Sigmoid colon (tissue), 7 donors: ENCODE data around the gene NUCB2. TPM values are rescaled to one million over a fixed set of nuclear protein-coding genes. Genes with fewer than 3 reads are reported as not detected.

Source experiments
- DNase-seq: peaks from one replicate; pipeline ENCODE4 v3.0.0-alpha.2; 2019
- H3K27ac ChIP-seq, 4 donors: fragments of 200-600 bp; sonication (generic); one replicate each; pipeline ENCODE4 v1.5.1; 2016 to 2019; ENCODE audit warnings: mild to moderate bottlenecking in 1 of 4
- H3K27me3 ChIP-seq, 3 donors: fragments of 200-600 bp; sonication (generic); one replicate each; pipeline ENCODE4 v1.5.1; 2019; ENCODE audit warnings: mild to moderate bottlenecking in 1 of 3
- H3K36me3 ChIP-seq, 4 donors: fragments of 200-600 bp; sonication (generic); one replicate each; pipeline ENCODE4 v1.5.1; 2016 to 2019
- H3K4me1 ChIP-seq, 4 donors: fragments of 200-600 bp; sonication (generic); one replicate each; pipeline ENCODE4 v1.5.1; 2017 to 2019
- H3K4me3 ChIP-seq, 4 donors: fragments of 200-600 bp; sonication (generic); one replicate each; pipeline ENCODE4 v1.5.1; 2017 to 2019; ENCODE audit warnings: mild to moderate bottlenecking in 2 of 4, moderate library complexity in 1 of 4
- H3K9me3 ChIP-seq, 4 donors: fragments of 200-600 bp in 3 of 4; sonication (generic) in 3 of 4; one replicate each; pipeline versions ENCODE4 v1.5.1 to v1.6.1; 2013 to 2019
- CTCF ChIP-seq, 4 experiments: fragments of 450-650 bp in 3 of 4; fragments of 200-600 bp in 1 of 4; IDR thresholded peaks; one replicate each; pipeline ENCODE4 v1.5.1; 2016 to 2019; ENCODE audit warnings: antibody characterized with exemption in 4 of 4, mild to moderate bottlenecking in 3 of 4, moderate library complexity in 2 of 4
- EP300 ChIP-seq, 4 donors: sonication (generic); formaldehyde crosslinking; IDR thresholded peaks; one replicate each; pipeline ENCODE4 v1.6.1; 2017; ENCODE audit warnings: antibody characterized with exemption in 4 of 4
- POLR2A ChIP-seq, 2 donors: fragments of 450-650 bp; IDR thresholded peaks; one replicate each; pipeline ENCODE4 v1.6.1; 2016; ENCODE audit warnings: antibody characterized with exemption in 2 of 2, mild to moderate bottlenecking in 2 of 2, moderate library complexity in 2 of 2
- POLR2AphosphoS5 ChIP-seq, 4 donors: sonication (generic); formaldehyde crosslinking; IDR thresholded peaks; one replicate each; pipeline ENCODE4 v1.6.1; 2017; ENCODE audit warnings: antibody characterized with exemption in 4 of 4
- WGBS, 2 donors: extraction: QIAGEN DNeasy Blood & Tissue Kit; methylation state at CpG; one replicate each; pipeline ENCODE4 v1.1.7; 2013; 5-methylcytosine and 5-hydroxymethylcytosine counted together
- intact Hi-C: fragments of 100-400 bp; cut with DNase I; formaldehyde crosslinking; loops from one replicate; pipeline ENCODE4 v1.15.1; 2023
- polyA plus RNA-seq, 3 donors: library from polyadenylated mRNA; stranded (reverse); fragments of 200-250 nt; gene quantifications; one replicate each; pipeline ENCODE4 v1.2.3, GENCODE V29; 2013
- total RNA-seq, 4 donors: library from RNA; depleted of rRNA; stranded (reverse); fragments of >200 nt; gene quantifications; one replicate each; pipeline ENCODE4 v1.1.0, GENCODE V29; 2016
- donor health status: healthy with polysubstance abuse.
- donor health status: Bipolar disorder and iron deficiency.
- donor health status: healthy.

The NUCB2 gene
- total and polyA plus RNA-seq, 7 donors: 19.8 to 68.3 (median 39.2) TPM

GRCh38 chr11:17375547-17375946, 99.0 kb downstream of the NUCB2 start:
- no peak overlapping the region for H3K27ac ChIP-seq
- intact Hi-C loops: no loop called here
- H3K27me3 ChIP-seq: no peaks in the 10 kb centered on the region
- H3K36me3 ChIP-seq: peaks cover 0 to 31% (median 18%) of the 10 kb centered on the region in 4 donors
- TF ChIP-seq EP300 (IDR thresholded peaks at IDR 0.05) (no peak), POLR2A (IDR thresholded peaks at IDR 0.05) (no peak), CTCF (IDR thresholded peaks at IDR 0.05) (no peak), POLR2AphosphoS5 (IDR thresholded peaks at IDR 0.05) (no peak)
- no peaks in the 10 kb centered on the region for H3K4me1 ChIP-seq
- no peak overlapping the region for H3K4me3 ChIP-seq
- DNase-seq: no peak
- 86 to 97% methylated on average over 5 of the region's 5 CpGs for WGBS, 2 donors
- H3K9me3 ChIP-seq: peaks cover 20 to 31% (median 26%) of the 10 kb centered on the region in 4 donors

- Histone ChIP-seq H3K4me3 (no peak overlapping the region), H3K4me1 (no peaks in the 10 kb centered on the region), H3K27me3 (no peaks in the 10 kb centered on the region), H3K36me3 (peaks cover 0 to 23% (median 15%) of the 10 kb centered on the region in 4 donors), H3K9me3 (peaks cover 14 to 22% (median 18%) of the 10 kb centered on the region in 4 donors), H3K27ac (no peak overlapping the region)
- 90 to 93% methylated on average over 3 of the region's 3 CpGs for WGBS, 2 donors
- no peak for DNase-seq
- TF ChIP-seq EP300 (IDR thresholded peaks at IDR 0.05) (no peak), CTCF (IDR thresholded peaks at IDR 0.05) (no peak), POLR2AphosphoS5 (IDR thresholded peaks at IDR 0.05) (no peak), POLR2A (IDR thresholded peaks at IDR 0.05) (no peak)
- intact Hi-C loops: no loop called here
Observed at GRCh38 chr11:17376493-17376892, 100.0 kb downstream of the NUCB2 start.

GRCh38 chr11:17378655-17379054, 102.1 kb downstream of the NUCB2 start:
- no peak for DNase-seq
- WGBS, 2 donors: 74% methylated on average over 2 of the region's 2 CpGs
- TF ChIP-seq POLR2AphosphoS5 (IDR thresholded peaks at IDR 0.05) (no peak), EP300 (IDR thresholded peaks at IDR 0.05) (no peak), POLR2A (IDR thresholded peaks at IDR 0.05) (no peak), CTCF (IDR thresholded peaks at IDR 0.05) (no peak)
- no peaks in the 10 kb centered on the region for H3K27me3 ChIP-seq
- H3K9me3 ChIP-seq: peaks cover 0 to 6% (median under 1%) of the 10 kb centered on the region in 4 donors
- H3K36me3 ChIP-seq: peaks cover 0 to 2% (median under 1%) of the 10 kb centered on the region in 4 donors
- no peak overlapping the region for H3K27ac ChIP-seq
- H3K4me1 ChIP-seq: no peaks in the 10 kb centered on the region
- no peak overlapping the region for H3K4me3 ChIP-seq
- intact Hi-C loops: no loop called here

GRCh38 chr11:17379383-17380180, 103.0 kb downstream of the NUCB2 start:
- Histone ChIP-seq H3K36me3 (no peaks in the 10 kb centered on the region), H3K27ac (no peak overlapping the region), H3K9me3 (no peaks in the 10 kb centered on the region), H3K4me3 (no peak overlapping the region), H3K27me3 (no peaks in the 10 kb centered on the region), H3K4me1 (no peaks in the 10 kb centered on the region)
- TF ChIP-seq EP300 (IDR thresholded peaks at IDR 0.05) (no peak), CTCF (IDR thresholded peaks at IDR 0.05) (no peak), POLR2AphosphoS5 (IDR thresholded peaks at IDR 0.05) (no peak), POLR2A (IDR thresholded peaks at IDR 0.05) (no peak)
- 89 to 90% methylated on average over 7 of the region's 7 CpGs for WGBS, 2 donors
- intact Hi-C loops: no loop called here
- no peak for DNase-seq
